ENCODE measurements around the gene IFNA16.

IFNA16 gene

GRCh38 chr9:21252721-21253547 is 35.8 kb upstream of the IFNA16 start (continued):
- TF ChIP-seq ZFP41 (tag by site-specific recombination; IDR thresholded peaks at IDR 0.05; ENCODE audit: borderline replicate concordance) (no peak), REST (tag by site-specific recombination; IDR thresholded peaks at IDR 0.05) (no peak), KLF8 (tag by site-specific recombination; IDR thresholded peaks at IDR 0.05) (no peak), ZNF654 (tag by site-specific recombination; IDR thresholded peaks at IDR 0.05; ENCODE audit: low read depth) (peak; percentile 66), ZSCAN4 (tag by site-specific recombination; IDR thresholded peaks at IDR 0.05) (no peak), GLIS2 (tag by site-specific recombination; IDR thresholded peaks at IDR 0.05) (no peak), YY2 (tag by site-specific recombination; IDR thresholded peaks at IDR 0.05) (no peak), ZNF660 (tag by site-specific recombination; IDR thresholded peaks at IDR 0.05) (peak; percentile 29; the same call in 1 of the 2 replicates), ZNF488 (tag by site-specific recombination; IDR thresholded peaks at IDR 0.05) (no peak), ZBTB49 (tag by site-specific recombination; IDR thresholded peaks at IDR 0.05; ENCODE audit: low read depth) (no peak), ZNF37A (tag by site-specific recombination; IDR thresholded peaks at IDR 0.05) (no peak), ZNF354C (tag by site-specific recombination; IDR thresholded peaks at IDR 0.05; ENCODE audit: borderline replicate concordance, low read depth) (no peak), ZNF280D (tag by site-specific recombination; IDR thresholded peaks at IDR 0.05) (no peak), ZNF366 (tag by site-specific recombination; conservative IDR thresholded peaks at IDR 0.05) (no peak)
